ENCODE data around the gene PLD1.

- TF ChIP-seq CTCF (IDR thresholded peaks at IDR 0.05) (no peak), POLR2A (IDR thresholded peaks at IDR 0.05) (no peak), EP300 (IDR thresholded peaks at IDR 0.05) (no peak), POLR2AphosphoS5 (IDR thresholded peaks at IDR 0.05) (no peak)
Measured at GRCh38 chr3:171776839-171777583, 33.3 kb downstream of the PLD1 start.

Measured in gastroesophageal sphincter (tissue), 3 donors.